GM21360 (cell line): ENCODE results near the gene PLA2G4B.

Experiments
- ATAC-seq: cut with Tn5 transposase; IDR thresholded peaks from one replicate; pipeline ENCODE4 v1.9.1; 2021; ENCODE audit warnings: mild to moderate bottlenecking, moderate library complexity; ENCODE audit not compliant: unreplicated experiment

Gene PLA2G4B

GRCh38 chr15:41850482-41851166, 12.0 kb downstream of the PLA2G4B start:
- ATAC-seq, result no peak

- no peak for ATAC-seq
Measured at GRCh38 chr15:41851167-41851523, 12.5 kb downstream of the PLA2G4B start.

GRCh38 chr15:41851755-41852370, 13.2 kb downstream of the PLA2G4B start:
- ATAC-seq, result no peak

- no peak for ATAC-seq
Measured at GRCh38 chr15:41852736-41853590, 14.3 kb downstream of the PLA2G4B start.

GRCh38 chr15:41853831-41854230, 15.2 kb downstream of the PLA2G4B start:
- no peak for ATAC-seq

GRCh38 chr15:41854443-41854842, 15.8 kb downstream of the PLA2G4B start:
- ATAC-seq, result no peak

- ATAC-seq, result no peak
Measured at GRCh38 chr15:41855261-41855961, 16.8 kb downstream of the PLA2G4B start.

GRCh38 chr15:41856262-41856661, 17.6 kb downstream of the PLA2G4B start:
- ATAC-seq, result no peak

- no peak for ATAC-seq
Measured at GRCh38 chr15:41856716-41857115, 18.1 kb downstream of the PLA2G4B start.

GRCh38 chr15:41857316-41857715, 18.7 kb downstream of the PLA2G4B start:
- ATAC-seq, result no peak

GRCh38 chr15:41858756-41859155, 20.1 kb downstream of the PLA2G4B start:
- no peak for ATAC-seq

GRCh38 chr15:41860049-41860828, 21.6 kb downstream of the PLA2G4B start:
- ATAC-seq, result no peak

- no peak for ATAC-seq
Measured at GRCh38 chr15:41861736-41862356, 23.2 kb downstream of the PLA2G4B start.

- ATAC-seq, result no peak
Measured at GRCh38 chr15:41862515-41863116, 24.0 kb downstream of the PLA2G4B start.

- ATAC-seq, result no peak
Measured at GRCh38 chr15:41865490-41866055, 26.9 kb downstream of the PLA2G4B start.

GRCh38 chr15:41866263-41866703, 27.6 kb downstream of the PLA2G4B start:
- no peak for ATAC-seq

- ATAC-seq, result no peak
Measured at GRCh38 chr15:41866872-41867579, 28.4 kb downstream of the PLA2G4B start.

- no peak for ATAC-seq
Measured at GRCh38 chr15:41868321-41868720, 29.7 kb downstream of the PLA2G4B start.
